HUDEP-2 (cell line): Measurements from ENCODE around the gene DELE1.

Source experiments
- DNase-seq, 76 experiments: peaks; one replicate each; lab custom pipeline; 2025; ENCODE audit not compliant: unreplicated experiment in 76 of 76; lab: John Stamatoyannopoulos, UW

Gene DELE1

GRCh38 chr5:141919218-141920119 lies 4.2 kb upstream of the DELE1 start:
- DNase-seq, result peak in 1 of 76 experiments; percentile 10

- DNase-seq, result no peak
These were observed 2.9 kb upstream of the DELE1 start for GRCh38 chr5:141920771-141921170.

GRCh38 chr5:141922827-141923447 lies 734 bp upstream of the DELE1 start:
- DNase-seq, result peak in 14 of 76 experiments; percentile 3 to 44 (median 24)

DNA sequence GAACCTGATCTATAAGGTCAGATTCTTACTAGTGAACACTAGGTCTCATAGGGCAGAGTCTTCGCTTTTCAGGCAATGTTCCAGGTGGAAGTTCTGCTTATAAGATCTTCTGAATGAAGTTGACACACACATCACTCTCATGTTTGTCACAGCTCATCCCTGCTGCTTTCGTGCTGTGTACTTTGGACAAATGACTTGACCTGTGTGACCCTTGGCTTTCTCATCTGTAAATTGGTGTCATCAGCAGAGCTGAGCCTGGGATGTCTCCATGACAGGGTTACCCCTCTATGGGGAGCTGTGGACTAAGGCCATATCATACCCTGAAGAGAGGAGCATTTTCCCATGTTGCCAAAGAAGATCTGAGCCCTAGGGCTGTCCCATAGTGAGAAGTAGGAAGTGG lies 2.8 kb downstream of the DELE1 start:
- DNase-seq, result no peak

- no peak for DNase-seq
These were observed 4.4 kb downstream of the DELE1 start for GRCh38 chr5:141928051-141928450.

DNA sequence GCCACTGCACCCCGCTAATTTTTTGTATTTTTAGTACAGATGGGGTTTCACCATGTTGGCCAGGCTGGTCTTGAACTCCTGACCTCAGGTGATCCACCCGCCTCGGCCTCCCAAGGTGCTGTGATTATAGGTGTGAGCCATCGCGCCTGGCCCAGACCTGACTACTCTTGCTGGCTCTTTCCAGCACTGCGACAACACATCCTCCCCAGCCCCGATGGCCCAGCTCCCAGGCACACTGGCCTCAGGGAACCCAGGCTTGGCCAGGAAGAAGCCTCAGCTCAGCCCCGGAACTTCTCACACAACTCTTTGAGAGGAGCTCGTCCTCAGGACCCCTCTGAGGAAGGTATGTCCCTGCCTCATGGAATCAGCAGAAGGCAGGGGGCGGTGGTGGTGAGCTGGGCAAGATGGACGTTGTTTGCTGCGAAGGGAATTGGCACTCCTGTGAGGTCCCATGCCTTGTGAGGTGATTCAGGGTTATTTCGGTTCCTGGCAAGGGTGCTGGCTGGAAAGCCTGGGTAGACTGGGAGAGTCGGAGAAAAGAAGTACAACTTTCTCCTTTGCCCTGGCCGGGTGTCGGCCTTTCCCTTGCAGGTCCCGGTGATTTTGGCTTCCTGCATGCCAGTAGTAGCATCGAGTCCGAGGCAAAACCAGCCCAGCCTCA lies 5.9 kb downstream of the DELE1 start:
- no peak for DNase-seq

DNA sequence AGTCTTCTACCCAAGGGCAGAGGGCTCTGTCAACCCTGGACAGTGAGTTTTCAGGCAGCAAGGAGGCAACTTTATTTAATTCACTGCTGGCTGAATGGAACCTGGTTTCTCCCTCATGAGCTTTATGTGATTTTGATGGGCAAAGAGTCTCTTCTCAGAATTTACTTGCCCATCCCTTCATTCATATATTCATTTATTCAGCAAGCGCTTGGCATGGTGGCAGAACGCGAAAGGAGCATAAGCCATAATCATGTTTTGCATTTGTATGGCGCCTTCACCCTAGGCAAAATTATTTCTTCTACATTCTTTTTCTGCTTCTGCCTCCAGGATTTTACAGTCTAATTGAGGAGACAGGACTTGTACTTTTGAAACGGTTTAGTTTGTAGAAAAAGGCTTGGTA lies 8.0 kb downstream of the DELE1 start:
- DNase-seq, result no peak

DNA sequence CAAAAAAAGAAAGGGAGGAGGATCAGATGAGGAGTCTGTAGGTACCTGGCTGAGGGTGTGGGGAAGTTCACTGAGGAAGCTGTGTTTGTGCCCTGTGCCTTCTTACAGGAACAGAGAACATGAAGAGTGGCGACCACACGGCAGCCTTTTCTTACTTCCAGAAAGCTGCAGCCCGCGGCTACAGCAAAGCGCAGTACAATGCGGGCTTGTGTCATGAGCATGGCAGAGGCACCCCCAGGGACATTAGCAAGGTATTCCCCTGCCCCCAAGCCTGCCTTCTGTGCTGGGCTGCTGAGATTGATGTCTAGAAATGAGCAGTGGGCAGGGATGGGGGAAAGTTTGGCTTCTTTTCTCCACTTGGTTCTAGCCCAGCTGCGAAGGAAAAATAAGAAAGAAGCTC lies 9.5 kb downstream of the DELE1 start:
- no peak for DNase-seq

DNA sequence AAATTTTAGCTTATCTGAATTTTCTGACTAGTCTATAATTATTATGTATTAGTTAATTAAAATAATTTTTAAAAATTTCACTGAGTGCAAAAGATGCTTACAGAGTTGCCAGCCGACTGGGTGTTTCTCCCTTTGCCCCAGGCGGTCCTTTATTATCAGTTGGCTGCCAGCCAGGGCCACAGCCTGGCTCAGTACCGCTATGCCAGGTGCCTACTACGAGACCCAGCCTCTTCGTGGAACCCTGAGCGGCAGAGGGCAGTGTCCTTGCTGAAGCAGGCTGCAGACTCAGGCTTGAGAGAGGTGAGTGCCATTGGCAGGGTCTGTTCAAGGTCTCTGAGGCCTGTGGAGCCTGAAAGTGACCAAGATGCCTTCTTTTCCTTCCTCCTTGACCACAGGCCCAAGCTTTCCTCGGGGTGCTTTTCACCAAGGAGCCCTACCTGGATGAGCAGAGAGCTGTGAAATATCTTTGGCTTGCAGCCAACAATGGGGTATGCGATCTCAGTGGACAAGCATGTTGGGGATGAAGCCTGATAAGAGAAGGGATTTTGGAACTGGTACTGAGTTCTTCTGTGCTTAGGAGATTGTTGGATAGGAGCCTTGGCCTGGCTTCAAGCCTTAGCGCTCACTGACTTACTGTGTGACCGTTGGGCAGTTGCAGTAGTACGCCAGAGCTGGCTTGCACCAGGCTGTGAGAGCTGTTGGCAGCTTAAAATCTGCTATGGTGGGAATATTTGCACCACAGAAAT lies 10.6 kb downstream of the DELE1 start:
- peak in 43 of 76 experiments; percentile 2 to 63 (median 23) for DNase-seq

GRCh38 chr5:141935538-141935937 lies 11.9 kb downstream of the DELE1 start:
- DNase-seq, result no peak

- DNase-seq, result no peak
These were observed 17.1 kb downstream of the DELE1 start for GRCh38 chr5:141940695-141941271.

- DNase-seq, result no peak
These were observed 17.6 kb downstream of the DELE1 start for GRCh38 chr5:141941307-141941706.

GRCh38 chr5:141941779-141942178 lies 18.1 kb downstream of the DELE1 start:
- no peak for DNase-seq

DNA sequence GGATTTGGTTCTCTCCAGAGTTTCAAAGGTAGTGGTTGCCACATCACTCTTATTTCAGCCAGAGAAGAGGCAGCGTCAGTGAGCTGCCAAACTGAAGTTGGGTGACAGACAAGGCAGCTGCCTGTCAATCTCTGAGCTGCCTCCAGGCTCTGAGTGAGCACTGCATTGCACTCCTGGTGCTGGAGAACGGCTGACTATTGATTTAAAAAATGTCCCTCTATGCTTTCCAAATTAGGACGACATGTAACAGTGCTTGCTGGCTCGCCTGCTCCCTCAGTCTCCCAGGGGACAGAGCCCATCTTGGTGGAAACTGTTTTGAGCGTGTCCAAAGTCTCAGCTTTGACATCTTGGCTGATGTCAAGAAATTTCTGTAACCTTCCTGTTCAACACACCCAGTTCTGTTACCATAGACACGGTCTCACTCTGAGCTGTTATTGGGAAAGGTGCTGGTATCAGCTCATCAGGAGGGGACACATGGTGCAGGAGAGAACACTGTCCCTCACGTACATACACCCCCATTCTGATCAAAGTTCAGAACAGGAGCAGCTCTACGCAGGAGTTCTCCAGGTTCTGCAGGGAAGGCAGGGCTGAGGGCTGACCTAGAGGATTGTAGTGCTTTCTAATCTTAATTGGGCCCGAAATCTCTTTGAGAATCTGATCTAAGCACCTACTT lies 18.6 kb downstream of the DELE1 start:
- no peak for DNase-seq

GRCh38 chr5:141944076-141944475 lies 20.4 kb downstream of the DELE1 start:
- DNase-seq, result no peak

GRCh38 chr5:141945511-141946051 lies 21.9 kb downstream of the DELE1 start:
- DNase-seq, result no peak

- DNase-seq, result no peak
These were observed 23.6 kb downstream of the DELE1 start for GRCh38 chr5:141947316-141947715.

DNA sequence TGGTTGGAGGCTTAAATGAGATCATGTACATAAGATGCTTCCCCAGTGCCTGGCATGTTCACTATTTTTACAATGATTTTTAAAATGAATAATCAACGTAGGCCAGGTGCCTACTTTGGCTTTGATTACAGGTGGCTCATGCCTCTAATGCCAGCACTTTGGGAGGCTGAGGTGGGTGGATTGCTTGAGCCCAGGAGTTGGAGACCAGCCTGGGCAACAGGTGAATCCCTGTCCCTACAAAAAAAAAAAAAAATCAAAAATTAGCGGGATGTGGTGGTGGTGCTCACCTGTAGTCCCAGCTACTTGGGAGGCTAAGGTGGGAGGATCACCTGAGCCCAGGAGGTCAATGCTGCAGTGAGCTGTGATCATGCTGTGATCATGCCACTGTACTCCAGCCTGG lies 25.1 kb downstream of the DELE1 start:
- DNase-seq, result no peak

DNA sequence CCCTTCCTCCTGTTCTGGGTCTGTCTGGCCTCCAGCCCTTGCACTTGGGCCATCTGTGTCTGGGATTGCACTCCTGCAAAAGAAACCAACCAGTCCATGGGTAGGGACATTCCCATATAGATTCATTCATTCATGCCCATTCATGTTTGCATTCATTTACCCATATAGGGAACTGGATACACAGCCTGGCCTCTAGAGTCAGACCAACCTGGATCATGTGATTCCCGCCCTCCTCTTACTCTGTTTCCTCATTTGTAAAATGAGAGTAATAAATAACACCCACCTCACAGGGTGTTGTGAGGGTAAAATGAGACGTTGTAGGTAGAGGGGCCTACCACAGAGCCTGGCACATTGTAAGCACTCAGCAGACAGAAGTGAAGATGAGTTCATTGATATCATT lies 25.8 kb downstream of the DELE1 start:
- DNase-seq, result no peak
